ENCODE measurements around the gene FKBP6. TPM values are rescaled to one million over a fixed set of nuclear protein-coding genes. Genes with fewer than 3 reads are reported as not detected.

The FKBP6 gene
- total RNA-seq, 3 donors from 2014 or later = not detected

Other genes with a start within 250 kb of the FKBP6 start
- gene SPDYE9, start 242.1 kb upstream of the FKBP6 start, total RNA-seq = not detected
- gene NSUN5, start 19.3 kb upstream of the FKBP6 start, total RNA-seq = 10 to 100 TPM; 82.4 to 98.2 (median 96.0) TPM
- gene TRIM50, start 79 bp upstream of the FKBP6 start, total RNA-seq = not detected
- gene FZD9, start 105.6 kb downstream of the FKBP6 start, total RNA-seq = under 1 TPM; 0.38 to 0.68 (median 0.58) TPM
- 10 to 100 TPM; 86.5 to 93.5 (median 93.3) TPM for gene BAZ1B, start 194.1 kb downstream of the FKBP6 start, total RNA-seq
- 10 to 100 TPM; 74.8 to 76.3 (median 74.9) TPM for gene BCL7B, start 229.5 kb downstream of the FKBP6 start, total RNA-seq

Data from activated T-cell treated with anti-CD3 and anti-CD28 coated beads, Interleukin-2, amount 50 U/mL, for 4 hours (primary cell).